GM18517 (cell line): Measurements from ENCODE around the gene WWC1.

Experiments used
- ATAC-seq: cut with Tn5 transposase; IDR thresholded peaks from one replicate; pipeline ENCODE4 v1.9.1; 2021; ENCODE audit warnings: mild to moderate bottlenecking, moderate library complexity; ENCODE audit not compliant: unreplicated experiment

The WWC1 gene

DNA sequence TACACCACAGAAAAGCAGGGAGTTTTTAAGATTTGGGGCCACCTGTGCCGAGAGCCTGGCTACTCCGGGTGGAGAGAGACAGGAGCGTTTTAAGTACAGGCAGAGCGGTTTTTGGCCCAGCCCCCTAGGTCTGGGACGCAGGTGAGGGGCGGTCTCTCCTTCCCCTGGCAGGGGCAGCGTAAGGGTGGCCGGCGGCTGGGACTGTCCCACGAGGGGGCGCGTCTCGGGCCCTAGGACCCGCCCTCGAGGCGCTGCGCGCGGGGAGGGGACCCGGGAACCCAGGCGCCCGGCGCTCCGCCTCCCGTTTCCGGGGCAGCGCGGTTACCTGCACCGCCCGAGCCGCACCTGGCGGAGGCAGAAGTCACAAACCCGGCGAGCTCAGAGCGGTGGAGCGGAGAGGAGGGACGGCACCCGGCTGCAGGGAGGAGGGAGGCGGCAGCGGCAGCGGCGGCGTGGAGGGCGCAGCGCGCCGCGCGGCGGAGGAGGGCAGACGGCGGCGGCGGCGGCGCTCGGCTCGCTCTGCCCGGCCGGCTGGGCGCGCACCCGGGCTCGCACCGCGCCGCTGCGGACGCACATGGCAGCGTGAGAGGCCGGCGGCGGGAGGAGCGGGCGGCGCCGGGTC is at the start of gene WWC1:
Gene WWC1, plus strand, starts transcription at position 304 of the 622 bp plus-strand sequence. CDS start 508 bp downstream, outside the sequence.
- ATAC-seq, result peak; percentile 62

GRCh38 chr5:168244838-168245559 is 46.4 kb upstream of the WWC1 start:
- no peak for ATAC-seq

GRCh38 chr5:168249923-168250322 is 41.5 kb upstream of the WWC1 start:
- ATAC-seq, result no peak

- ATAC-seq, result no peak
Measured at GRCh38 chr5:168251259-168251658, 40.2 kb upstream of the WWC1 start.

DNA sequence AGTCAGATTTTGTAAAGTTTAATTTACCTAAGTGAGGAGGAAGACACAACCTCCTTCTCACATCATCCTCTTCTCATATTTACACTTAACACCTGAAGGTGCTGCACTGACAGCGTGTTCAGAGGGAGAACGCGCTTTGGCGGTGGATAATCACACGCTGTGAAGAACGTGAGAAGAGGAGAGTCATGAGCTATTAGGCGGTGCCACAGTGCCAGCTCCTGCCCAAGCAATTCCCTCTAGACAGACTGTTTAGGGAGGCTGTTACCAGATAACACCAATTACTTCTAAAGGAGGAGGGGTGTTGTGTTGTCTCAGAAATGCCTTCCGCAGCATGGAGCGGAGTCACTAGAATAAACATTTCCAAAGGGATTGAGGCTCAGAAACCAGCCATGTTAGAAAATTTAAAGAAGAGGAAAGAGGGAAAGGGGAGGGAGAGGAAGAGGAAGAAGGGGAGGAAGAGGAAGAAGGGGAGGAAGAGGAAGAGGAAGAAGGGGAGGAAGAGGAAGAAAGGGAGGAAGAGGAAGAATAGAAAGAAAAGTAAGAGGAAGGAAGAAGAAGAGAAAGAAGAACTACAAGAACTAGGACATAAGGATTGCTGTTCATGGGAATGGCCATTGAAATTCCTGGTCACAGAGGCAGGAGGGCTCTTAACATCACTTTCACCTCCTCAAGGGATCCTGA is 37.3 kb upstream of the WWC1 start:
- ATAC-seq, result no peak

GRCh38 chr5:168260353-168261226 is 30.9 kb upstream of the WWC1 start:
- ATAC-seq, result no peak

DNA sequence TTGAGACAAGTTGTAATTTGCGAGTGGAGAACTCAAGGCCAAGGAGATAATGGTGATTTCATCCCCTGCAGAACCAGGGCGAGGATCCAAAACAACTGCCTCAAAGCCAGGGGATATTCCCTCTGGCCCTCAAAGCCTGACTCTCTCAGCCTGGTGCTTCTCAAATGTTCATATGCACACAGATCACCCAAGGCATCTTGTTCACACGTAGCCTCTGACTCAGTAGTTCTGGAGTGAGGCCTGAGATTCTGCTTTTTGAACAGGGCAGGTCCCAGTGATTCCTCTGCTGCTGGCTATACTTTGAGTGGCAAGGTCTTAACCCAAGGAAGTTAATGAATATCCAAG is 30.2 kb upstream of the WWC1 start:
- no peak for ATAC-seq

GRCh38 chr5:168262042-168262743 is 29.3 kb upstream of the WWC1 start:
- ATAC-seq, result no peak

GRCh38 chr5:168263121-168263520 is 28.3 kb upstream of the WWC1 start:
- ATAC-seq, result no peak

DNA sequence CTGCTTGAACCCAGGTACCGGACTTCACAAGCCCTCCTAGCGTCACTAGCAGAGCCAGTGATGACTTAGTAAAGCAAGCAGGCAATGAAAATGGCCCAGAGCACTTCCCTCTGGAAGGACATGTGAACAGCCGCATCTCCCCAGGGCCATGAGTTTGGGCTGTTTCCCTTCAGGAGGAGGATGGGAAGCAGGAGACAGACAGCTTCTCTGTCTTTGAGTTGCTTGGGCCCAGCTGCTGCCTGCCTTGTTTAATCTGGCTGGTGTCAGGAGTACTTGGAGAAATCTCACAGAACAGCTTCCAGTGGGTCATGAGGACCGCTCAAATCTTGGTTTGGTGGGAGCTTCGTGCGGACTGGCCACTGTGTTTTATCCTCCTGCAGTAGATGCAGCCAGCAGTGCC is 25.4 kb upstream of the WWC1 start:
- ATAC-seq, result no peak

GRCh38 chr5:168268949-168269936 is 22.2 kb upstream of the WWC1 start:
- ATAC-seq, result peak; percentile 88

- no peak for ATAC-seq
Measured at GRCh38 chr5:168269937-168270330, 21.5 kb upstream of the WWC1 start.

GRCh38 chr5:168270476-168270875 is 21.0 kb upstream of the WWC1 start:
- no peak for ATAC-seq

DNA sequence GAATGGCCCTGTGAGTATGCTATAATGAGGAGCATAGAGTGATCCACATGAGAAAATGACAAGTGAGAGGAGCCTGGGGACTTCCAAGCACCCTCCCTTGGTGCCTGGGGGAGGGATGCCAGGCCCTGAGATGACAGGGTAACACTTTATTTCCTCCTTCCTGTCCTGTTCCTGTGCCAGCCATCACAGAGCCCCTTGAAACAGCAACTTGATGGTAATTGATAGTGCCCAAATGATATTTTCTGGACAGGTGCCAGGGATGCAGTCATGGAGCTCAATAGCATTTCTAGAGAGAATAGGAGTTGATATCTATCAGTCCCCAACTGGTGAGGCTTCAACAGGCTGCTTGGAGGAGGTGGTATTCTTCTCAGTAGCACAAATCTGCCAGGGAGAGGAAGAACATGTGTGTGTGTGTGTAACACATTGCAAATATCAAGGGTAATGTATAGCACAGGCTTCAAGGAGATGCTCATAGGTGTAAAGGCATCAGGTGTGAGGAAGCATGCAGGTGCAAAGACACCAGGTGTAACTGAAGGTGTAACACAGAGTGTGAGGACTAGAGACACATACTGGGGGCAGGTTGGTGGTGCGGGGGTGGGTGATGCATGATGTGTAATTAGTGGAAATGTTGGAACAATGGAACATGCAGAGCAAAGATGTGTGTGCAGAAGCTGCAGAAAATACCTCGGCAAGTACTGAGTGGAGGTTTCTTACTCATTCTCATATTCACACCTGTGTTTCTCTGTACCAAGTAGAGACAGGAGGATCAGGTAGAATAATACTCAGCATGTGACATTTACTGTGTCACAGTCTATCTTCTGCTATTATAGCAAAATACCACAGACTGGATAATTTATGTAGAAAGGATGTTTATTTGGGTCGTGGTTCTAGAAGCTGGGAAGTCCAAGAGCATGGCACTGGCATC is 18.1 kb upstream of the WWC1 start:
- ATAC-seq, result no peak

- no peak for ATAC-seq
Measured at GRCh38 chr5:168274406-168274805, 17.0 kb upstream of the WWC1 start.

DNA sequence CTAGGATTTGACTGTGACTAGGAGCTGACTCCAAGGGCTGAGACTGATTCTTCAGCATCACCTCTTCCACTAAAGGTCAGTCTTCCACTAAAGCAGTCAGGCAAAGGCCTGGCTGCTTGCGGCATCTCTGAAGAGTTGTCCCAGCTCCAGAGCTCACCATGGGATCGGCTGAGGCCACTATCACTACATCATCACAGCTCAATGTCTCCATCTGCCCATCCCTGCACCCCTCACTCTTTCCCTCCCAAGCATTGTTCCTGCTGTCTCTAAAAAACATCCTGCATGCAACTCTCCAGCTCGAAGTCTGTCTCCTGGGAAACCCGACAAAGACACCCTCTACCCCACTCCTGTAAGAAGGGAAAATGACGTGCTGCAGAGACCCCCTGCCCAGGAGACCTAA is 15.5 kb upstream of the WWC1 start:
- ATAC-seq, result no peak

DNA sequence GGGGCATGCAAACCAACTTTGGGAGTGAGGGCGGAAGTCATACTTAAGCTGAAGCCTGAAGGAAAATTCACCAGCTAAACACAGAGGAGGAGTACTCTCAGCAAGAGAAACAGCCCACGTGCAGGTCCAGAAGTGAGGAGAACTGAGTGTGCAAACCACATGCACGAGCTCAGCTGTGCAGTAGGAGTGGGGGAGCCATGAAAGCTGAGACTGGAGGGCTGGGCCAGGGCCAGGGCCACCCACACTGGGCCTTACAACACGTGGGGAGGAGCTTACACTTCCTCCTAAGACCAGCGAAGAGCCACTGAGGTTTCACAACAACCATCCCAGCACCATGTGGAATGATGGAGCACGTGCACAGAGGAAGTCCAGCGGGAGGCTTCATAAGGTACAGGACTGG is 9.3 kb upstream of the WWC1 start:
- no peak for ATAC-seq

DNA sequence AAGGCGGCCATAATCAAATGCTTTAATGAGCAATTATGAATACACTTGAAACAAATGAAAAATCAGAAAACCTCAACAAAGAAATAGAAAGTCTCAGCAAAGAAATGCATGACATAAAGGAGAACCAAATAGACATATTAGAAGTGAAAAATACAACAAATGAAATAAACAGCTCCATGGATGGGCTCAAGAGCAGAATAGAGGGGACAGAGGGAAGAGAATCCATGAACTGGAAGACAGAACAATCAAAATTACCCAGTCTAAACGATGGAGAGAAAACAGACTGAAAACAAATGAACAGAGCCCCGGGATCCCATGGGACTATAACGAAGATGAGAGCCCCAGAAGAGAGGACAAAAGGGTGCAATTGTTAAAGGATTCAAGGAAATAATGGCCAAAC is 6.6 kb upstream of the WWC1 start:
- no peak for ATAC-seq
